ENCODE measurements around the gene EVX1.

Gene EVX1

GRCh38 chr7:27235387-27236311 lies 7.0 kb upstream of the EVX1 start:
- DNase-seq: peak; percentile 60
- no peaks in the 10 kb centered on the region for H3K36me3 ChIP-seq
- H3K27me3 ChIP-seq (ENCODE audit: insufficient read depth, low read depth, severe bottlenecking): peaks cover 87% of the 10 kb centered on the region
- H3K27ac ChIP-seq: no peak overlapping the region
- peak overlapping the region; percentile 19 for H3K4me3 ChIP-seq (ENCODE audit: low read depth, low read length)
- peak; percentile 57 for TF ChIP-seq CTCF (IDR thresholded peaks at IDR 0.05; ENCODE audit: low read depth, low read length)
- no peaks in the 10 kb centered on the region for H3K9me3 ChIP-seq (ENCODE audit: severe bottlenecking)

- Histone ChIP-seq H3K4me3 (ENCODE audit: low read depth, low read length) (no peak overlapping the region), H3K27ac (no peak overlapping the region), H3K27me3 (ENCODE audit: insufficient read depth, low read depth, severe bottlenecking) (peaks cover 97% of the 10 kb centered on the region), H3K36me3 (no peaks in the 10 kb centered on the region), H3K9me3 (ENCODE audit: severe bottlenecking) (peaks cover 2% of the 10 kb centered on the region)
- TF ChIP-seq CTCF (IDR thresholded peaks at IDR 0.05; ENCODE audit: low read depth, low read length): no peak
- no peak for DNase-seq
Measured at GRCh38 chr7:27237735-27238334, 4.8 kb upstream of the EVX1 start.

DNA sequence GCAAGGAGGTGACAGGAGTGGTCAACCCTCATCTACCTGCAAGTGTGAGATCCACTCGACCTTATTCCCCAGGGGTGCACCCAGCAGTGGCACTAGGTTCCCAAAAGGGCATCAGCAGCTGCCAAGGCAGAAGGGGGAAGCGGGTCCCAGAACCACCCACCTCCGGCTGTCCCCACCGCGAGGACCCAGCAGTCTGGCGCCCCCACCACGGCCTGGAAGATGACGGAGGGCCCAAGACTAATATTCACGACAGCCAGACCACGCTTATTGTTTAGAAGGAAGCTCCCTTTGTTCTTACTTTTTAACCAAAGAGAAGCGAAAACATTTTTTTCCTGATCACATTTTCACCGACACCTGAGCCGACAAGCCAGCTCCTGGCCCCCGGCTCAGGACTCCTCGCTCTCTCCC lies 3.6 kb upstream of the EVX1 start:
- Histone ChIP-seq H3K36me3 (no peaks in the 10 kb centered on the region), H3K27ac (no peak overlapping the region), H3K4me3 (ENCODE audit: low read depth, low read length) (no peak overlapping the region), H3K27me3 (ENCODE audit: insufficient read depth, low read depth, severe bottlenecking) (peaks cover 100% of the 10 kb centered on the region), H3K9me3 (ENCODE audit: severe bottlenecking) (peaks cover 10% of the 10 kb centered on the region)
- DNase-seq: no peak
- no peak for TF ChIP-seq CTCF (IDR thresholded peaks at IDR 0.05; ENCODE audit: low read depth, low read length)

DNA sequence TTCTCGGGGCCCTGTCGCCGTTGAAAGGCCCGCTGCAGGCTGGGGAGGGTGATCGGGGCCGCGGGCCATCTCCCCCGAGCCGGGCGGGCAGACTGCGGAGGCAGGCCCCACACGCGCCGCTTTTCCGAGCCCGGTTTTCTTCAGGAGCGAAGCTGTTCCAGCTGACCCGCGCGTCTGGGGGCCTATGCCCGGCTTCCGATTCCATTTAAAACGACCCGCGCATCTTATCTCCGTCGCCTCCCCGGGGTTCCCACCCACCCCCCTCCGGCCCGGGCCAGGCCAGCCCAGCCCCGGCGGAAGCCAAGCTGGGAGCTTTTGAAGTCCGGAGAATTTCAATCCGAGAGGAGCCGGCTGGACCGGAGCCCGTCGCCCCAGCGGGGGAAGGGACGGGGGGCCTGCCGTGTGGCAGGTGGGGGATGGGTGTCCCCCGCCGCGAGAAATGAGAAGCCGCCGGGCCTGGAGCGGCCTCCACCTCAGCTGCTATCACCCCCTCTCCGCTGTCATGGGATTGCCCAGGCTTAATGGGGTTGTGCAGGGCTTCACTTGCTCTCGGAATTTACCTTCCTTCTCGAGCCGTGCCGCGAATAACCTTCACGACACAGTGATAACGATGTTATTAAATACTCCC lies 3.1 kb upstream of the EVX1 start:
- H3K4me3 ChIP-seq (ENCODE audit: low read depth, low read length): no peak overlapping the region
- TF ChIP-seq CTCF (IDR thresholded peaks at IDR 0.05; ENCODE audit: low read depth, low read length): no peak
- H3K27me3 ChIP-seq (ENCODE audit: insufficient read depth, low read depth, severe bottlenecking): peaks cover 100% of the 10 kb centered on the region
- no peak overlapping the region for H3K27ac ChIP-seq
- peaks cover 10% of the 10 kb centered on the region for H3K9me3 ChIP-seq (ENCODE audit: severe bottlenecking)
- no peak for DNase-seq
- no peaks in the 10 kb centered on the region for H3K36me3 ChIP-seq

DNA sequence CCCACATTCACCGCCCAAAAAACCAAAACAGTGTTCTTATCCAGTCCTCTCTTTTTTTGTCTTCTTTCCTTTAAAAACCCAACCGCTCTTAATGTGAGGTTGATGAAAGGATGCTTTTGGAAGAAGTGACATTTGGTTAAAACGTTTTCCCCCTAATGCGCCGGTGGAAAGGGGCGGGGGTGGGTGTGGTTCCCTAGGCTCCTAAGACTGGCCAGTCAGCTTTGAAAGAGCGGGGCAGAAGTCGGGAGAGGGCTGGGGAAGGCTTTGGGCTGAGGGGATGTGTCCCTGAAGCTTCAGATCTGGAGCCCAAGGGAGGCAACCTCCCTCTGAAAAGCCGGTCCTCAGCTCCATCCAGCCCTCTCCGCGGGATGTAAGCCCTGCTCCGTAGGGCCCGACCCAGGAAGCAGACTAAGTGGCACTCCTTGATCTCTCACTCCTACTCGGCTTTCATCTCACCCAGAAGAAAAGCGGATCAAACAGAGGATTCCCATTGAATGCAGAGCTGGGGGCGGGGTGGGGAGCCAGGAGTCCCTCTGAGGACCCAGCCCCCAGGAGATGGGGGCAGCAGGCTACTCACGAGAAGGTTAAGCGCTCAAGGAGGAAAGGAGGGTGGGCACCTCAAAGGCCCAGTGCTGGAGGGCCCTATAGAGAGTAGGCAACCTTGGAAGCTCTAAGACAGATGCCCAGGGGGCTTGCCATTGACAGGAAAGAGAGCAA lies 2.4 kb upstream of the EVX1 start:
- no peak for DNase-seq
- H3K36me3 ChIP-seq: no peaks in the 10 kb centered on the region
- H3K27me3 ChIP-seq (ENCODE audit: insufficient read depth, low read depth, severe bottlenecking): peaks cover 100% of the 10 kb centered on the region
- H3K4me3 ChIP-seq (ENCODE audit: low read depth, low read length): no peak overlapping the region
- H3K9me3 ChIP-seq (ENCODE audit: severe bottlenecking): peaks cover 10% of the 10 kb centered on the region
- no peak for TF ChIP-seq CTCF (IDR thresholded peaks at IDR 0.05; ENCODE audit: low read depth, low read length)
- H3K27ac ChIP-seq: no peak overlapping the region

All from WERI-Rb-1 (cell line).